ENCODE measurements around the gene RBMS3.
"Not testable (repeated sequence)": the region's sequence is repeated elsewhere in the genome, so short reads cannot be mapped to it uniquely, and the experiment has no call there.

RBMS3 gene

DNA sequence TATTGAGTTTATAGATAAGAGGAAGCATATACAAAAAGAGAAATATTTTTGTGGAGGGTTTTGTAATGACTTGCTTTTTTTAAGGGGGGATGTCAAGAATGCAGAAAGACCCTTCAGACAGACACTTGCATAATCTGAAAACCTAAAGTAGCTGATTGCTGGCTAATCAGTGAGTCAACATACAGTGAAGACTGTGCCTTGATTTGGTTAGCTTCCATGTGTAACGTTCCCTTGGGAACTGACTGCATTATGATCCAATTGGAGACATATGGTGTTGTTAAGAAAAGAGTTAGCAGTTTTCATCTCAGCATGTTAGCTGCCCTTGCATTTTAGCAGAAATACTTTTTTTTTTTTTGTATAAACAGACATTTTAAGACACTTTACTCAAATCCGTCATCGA is 483.2 kb downstream of the RBMS3 start:
- no peak for DNase-seq (ENCODE audit: low read depth in 3 of 3, low spot score in 1 of 3)

GRCh38 chr3:29764603-29765254 is 483.9 kb downstream of the RBMS3 start:
- DNase-seq (ENCODE audit: low read depth in 3 of 3, low spot score in 1 of 3) = no peak

DNA sequence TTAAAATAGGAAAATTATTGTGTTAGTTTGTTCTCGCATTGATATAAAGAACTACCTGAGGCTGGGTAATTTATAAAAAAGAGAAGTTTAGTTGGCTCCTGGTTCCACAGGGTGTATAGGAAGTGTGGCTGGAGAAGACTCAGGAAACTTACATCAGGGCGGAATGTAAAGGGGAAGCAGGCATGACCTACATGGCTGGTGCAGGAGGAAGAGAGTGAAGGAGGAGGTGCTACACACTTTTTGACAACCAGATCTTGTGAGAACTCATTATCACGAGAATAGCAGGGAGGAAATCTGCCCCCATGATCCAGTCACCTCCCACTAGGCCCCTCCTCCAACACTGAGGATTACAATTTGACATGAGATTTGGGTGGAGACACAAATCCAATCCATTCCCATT is 490.7 kb downstream of the RBMS3 start:
- no peak for DNase-seq (ENCODE audit: low read depth in 3 of 3, low spot score in 1 of 3)

- no peak for DNase-seq (ENCODE audit: low read depth in 3 of 3, low spot score in 1 of 3)
Observed at GRCh38 chr3:29772436-29772835, 491.6 kb downstream of the RBMS3 start.

DNA sequence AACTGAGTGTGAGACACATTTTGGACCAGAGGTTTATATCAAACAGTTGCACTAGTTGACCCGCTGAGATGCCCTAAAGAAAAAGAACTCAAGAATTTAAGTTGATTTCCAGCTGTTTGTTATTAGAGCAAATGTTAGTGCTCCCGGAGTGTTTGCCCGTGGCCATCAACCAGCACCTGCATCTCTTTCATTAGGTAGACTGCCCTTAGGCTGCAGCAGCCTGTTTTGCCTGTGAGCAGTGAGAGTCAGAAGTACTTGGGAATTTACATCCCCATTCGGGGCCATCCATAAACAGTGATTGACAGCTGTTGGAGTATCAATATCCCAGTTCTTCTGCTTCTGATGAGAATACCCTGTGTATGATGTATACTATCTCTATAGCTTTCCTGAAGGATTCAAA is 492.6 kb downstream of the RBMS3 start:
- DNase-seq (ENCODE audit: low read depth in 3 of 3, low spot score in 1 of 3) = no peak

DNA sequence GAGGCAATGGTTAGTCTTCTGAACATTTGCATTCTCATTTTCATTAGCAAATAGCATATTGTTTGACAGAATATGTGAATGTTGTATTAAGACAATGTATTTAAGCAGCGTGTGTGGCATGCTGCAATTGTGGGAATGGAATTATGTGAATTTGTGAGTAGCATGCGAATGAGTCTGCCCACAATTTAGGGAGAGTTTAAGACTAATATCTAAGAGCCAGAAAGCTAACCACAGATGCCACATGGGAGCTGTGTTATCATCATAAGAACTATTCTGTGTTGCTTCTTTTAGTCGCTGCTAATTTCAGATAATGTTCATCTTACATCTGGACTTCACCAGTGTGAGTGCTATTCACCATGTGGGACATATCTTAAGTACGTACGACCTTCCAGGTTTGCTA is 494.5 kb downstream of the RBMS3 start:
- DNase-seq (ENCODE audit: low read depth in 3 of 3, low spot score in 1 of 3) = no peak

- no peak for DNase-seq (ENCODE audit: low read depth in 3 of 3, low spot score in 1 of 3)
Observed at GRCh38 chr3:29777869-29778268, 497.0 kb downstream of the RBMS3 start.

DNA sequence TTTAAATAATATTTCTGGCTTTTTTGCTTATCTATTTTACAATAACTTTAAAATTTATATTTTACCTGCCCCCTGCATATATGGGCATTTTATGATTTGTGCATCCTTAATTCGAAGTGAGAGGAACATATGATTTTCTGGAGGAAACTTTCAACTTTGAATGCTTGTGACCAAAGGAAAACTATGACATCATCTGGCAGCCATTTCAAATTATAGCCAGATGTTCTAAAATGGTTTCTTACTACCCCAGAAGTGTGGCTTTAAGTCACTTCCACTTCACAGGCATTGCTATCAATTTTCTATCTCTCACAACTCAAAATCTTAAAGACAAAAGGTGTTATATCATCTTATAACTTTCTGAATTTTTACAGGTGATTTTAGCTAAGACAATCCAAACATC is 508.8 kb downstream of the RBMS3 start:
- DNase-seq (ENCODE audit: low read depth in 3 of 3, low spot score in 1 of 3) = no peak

GRCh38 chr3:29796808-29797207 is 515.9 kb downstream of the RBMS3 start:
- DNase-seq (ENCODE audit: low read depth in 3 of 3, low spot score in 1 of 3) = no peak

DNA sequence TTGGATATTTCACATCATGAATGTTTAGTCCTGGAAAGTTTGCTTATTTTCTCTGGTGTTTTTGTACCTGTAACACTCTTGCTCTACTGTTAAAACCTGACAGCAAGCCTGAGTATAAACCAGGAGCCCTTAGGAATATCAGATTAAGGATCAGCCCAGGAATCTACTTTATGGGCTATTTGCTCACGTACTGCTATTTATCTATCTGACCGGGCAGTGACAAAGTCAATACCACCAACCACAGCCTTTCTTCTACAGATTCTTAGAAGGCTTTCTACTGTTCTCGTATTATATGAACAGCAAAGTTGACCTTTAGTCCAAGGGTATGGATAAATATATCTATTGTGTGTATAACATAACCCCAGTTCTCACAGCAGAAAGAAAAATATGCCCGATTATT is 521.2 kb downstream of the RBMS3 start:
- no peak for DNase-seq (ENCODE audit: low read depth in 3 of 3, low spot score in 1 of 3)

GRCh38 chr3:29804044-29804443 is 523.2 kb downstream of the RBMS3 start:
- no peak for DNase-seq (ENCODE audit: low read depth in 3 of 3, low spot score in 1 of 3)

DNA sequence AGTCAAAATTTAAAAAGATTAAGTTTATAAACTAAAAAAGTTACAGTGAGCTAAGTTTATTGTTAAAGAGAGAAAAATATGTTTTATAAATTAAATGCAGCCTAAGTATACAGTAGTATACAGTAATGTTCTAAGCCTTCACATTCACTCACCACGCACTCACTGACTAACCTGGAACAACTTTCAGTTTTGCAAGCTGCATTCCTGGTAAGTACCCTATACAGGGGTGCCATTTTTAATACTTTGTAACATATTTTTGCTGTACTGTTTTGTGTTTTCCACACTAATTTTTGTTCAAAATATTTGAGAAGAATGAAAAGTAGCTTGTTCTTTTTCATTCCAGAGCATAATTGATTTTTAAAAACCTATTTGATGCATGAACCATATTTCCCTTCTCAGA is 524.9 kb downstream of the RBMS3 start:
- no peak for DNase-seq (ENCODE audit: low read depth in 3 of 3, low spot score in 1 of 3)

DNA sequence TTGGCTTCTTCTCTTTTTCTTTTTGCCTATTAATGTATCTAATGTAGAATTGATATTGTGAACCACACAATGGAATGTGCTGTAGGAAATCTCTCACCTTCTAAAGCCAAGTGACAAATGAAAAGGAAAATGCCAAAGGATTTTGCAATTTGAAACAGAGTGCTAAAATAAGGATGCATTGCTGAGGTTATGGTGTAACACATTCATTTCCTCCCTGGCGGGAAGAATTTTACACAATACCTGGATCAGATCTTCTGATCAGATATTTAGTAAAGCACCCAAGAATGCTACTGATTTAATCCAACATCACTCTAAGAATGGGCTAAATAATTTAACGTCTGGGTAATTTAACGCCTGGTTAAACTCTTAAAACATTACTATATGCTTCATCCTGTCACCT is 527.5 kb downstream of the RBMS3 start:
- DNase-seq (ENCODE audit: low read depth in 3 of 3, low spot score in 1 of 3) = not testable (repeated sequence)

DNA sequence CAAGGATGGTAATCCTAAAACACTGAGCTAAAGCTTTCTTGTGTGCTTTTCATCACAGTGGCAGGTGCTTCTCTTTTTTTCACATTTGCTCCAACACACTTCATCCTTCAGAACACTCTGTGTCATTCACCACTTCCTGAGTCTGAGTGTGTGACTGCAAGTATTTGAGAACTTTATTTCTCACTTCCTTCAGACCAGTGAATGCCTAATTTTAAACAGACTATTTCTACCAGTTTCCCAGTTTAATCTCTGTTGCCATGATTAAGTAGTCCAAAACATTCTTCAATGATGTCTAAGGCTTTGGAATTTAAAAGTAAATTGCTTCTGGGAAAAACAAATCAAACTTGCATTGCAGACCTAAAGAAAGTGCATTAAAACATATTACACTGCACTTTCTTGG is 541.2 kb downstream of the RBMS3 start:
- DNase-seq (ENCODE audit: low read depth in 3 of 3, low spot score in 1 of 3) = no peak

- DNase-seq (ENCODE audit: low read depth in 3 of 3, low spot score in 1 of 3) = no peak
Observed at GRCh38 chr3:29823233-29823632, 542.4 kb downstream of the RBMS3 start.

DNA sequence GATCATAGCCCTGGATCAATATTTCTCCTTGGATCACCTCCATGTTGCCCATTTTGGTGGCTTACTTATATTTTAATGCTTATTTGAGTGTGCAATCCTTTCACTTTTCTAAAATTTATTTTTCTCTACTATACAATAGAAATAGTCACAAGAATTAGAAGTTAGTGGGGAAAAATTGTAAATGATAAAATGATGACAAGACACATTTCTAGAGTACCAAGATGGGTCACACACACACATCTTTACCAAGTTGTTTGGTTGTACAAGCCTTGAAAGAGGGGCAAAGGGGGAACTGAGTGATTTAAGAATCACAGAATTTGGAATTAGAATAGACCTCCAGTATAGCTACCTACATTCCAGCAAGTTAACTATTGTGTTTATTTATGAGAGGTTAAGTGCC is 545.8 kb downstream of the RBMS3 start:
- no peak for DNase-seq (ENCODE audit: low read depth in 3 of 3, low spot score in 1 of 3)

- DNase-seq (ENCODE audit: low read depth in 3 of 3, low spot score in 1 of 3) = no peak
Observed at GRCh38 chr3:29827756-29828155, 546.9 kb downstream of the RBMS3 start.

DNA sequence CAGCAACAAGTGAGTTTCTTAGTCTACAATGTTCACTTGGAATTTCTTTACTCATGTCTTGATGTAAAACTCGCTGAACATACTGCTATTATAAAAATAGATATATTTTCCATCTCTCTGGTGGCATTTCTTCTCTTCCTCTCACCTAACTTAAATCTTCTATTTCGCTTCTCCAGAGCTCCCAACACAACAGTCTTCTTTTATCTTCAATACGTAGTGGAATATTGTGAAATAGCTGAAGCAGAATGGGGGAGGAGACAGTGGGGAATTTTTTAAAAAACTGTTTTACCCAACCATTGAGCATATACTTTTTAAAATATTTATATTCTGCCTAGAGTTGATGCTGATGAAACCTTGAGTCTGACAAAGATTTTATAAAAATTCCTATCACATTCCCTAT is 548.5 kb downstream of the RBMS3 start:
- DNase-seq (ENCODE audit: low read depth in 3 of 3, low spot score in 1 of 3) = no peak

DNA sequence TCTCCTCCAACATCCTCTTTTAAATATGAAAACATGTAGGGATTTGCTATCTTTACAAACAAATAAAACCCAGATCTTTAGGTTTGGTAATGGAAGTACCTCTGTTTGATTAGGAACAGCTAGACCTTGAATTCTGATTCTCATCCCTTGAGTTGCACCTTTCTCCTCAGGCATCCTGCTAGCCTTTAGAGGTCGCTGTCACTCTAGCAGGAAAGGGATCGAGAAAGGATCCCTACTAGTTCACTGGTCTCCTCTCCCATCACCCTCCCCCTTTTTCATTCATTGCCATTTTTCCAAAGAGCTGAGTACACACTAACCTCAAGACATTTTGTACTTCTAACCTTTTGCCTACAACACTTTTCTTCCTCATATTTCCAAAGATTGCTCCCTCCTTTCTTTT is 569.8 kb downstream of the RBMS3 start:
- no peak for DNase-seq (ENCODE audit: low read depth in 3 of 3, low spot score in 1 of 3)

- DNase-seq (ENCODE audit: low read depth in 3 of 3, low spot score in 1 of 3) = no peak
Observed at GRCh38 chr3:29852767-29853166, 571.9 kb downstream of the RBMS3 start.

- no peak for DNase-seq (ENCODE audit: low read depth in 3 of 3, low spot score in 1 of 3)
Observed at GRCh38 chr3:29853841-29854397, 573.0 kb downstream of the RBMS3 start.

DNA sequence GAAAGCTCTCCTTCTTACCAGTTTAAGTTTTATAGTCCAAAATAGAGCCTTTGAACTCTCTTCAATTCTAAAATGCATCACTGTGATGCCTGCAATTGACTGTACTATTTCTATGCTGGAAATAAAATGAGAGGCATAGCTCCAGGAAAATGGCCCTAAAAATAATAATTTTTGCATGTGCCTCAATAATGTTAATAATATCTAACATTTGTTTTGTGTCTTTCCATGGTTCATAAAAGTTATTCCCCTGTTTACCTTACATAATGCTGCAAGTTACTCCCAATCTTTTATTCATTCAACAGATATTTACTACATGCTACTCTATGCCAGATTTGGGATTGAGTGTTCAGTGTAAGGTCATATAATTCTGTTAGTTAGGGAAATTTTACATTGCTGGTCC is 574.0 kb downstream of the RBMS3 start:
- no peak for DNase-seq (ENCODE audit: low read depth in 3 of 3, low spot score in 1 of 3)

DNA sequence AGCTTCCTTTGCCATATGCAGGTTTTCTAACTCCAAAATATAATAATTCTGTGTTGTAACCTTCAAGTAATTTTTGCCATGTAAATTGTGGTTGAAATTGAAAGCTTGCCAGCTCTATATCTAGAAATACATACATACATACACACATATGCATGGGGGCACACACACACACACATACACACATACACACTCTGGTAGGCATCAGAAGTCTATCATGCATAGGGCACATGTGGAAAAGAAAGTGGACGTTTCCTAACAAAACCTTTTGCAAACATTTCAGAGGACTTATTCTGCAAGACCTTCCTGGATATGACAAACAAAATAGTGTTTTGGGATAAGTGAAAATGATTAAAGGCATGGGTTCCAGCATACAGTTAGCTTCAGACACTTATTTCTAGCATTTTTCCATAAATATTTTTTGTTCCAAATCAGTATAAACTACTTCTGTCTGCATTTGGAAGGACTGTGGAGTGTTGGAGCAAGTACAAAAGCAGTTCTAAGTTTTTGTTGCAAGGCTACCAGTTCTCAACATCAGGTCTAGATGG is 578.9 kb downstream of the RBMS3 start:
- DNase-seq (ENCODE audit: low read depth in 3 of 3, low spot score in 1 of 3) = no peak
